Mucosa of gallbladder (tissue), 1 donor: ENCODE measurements around the gene VMAC. TPM values are rescaled to one million over a fixed set of nuclear protein-coding genes. Genes with fewer than 3 reads are reported as not detected.
A peak's percentile ranks its signal among the peaks of the same experiment; 100 is the strongest.

Experiments
- DNase-seq: peaks from one replicate; pipeline ENCODE4 v3.0.0-alpha.2; 2020; ENCODE audit warnings: low spot score
- total RNA-seq: library from RNA; stranded (reverse); gene quantifications from one replicate; pipeline ENCODE4 v1.2.1, GENCODE V29; 2021
- donor health status: DM: no; HTN: no; CAD: no.

VMAC gene
- total RNA-seq, 1 donor from 2014 or later: 12.7 TPM

DNA sequence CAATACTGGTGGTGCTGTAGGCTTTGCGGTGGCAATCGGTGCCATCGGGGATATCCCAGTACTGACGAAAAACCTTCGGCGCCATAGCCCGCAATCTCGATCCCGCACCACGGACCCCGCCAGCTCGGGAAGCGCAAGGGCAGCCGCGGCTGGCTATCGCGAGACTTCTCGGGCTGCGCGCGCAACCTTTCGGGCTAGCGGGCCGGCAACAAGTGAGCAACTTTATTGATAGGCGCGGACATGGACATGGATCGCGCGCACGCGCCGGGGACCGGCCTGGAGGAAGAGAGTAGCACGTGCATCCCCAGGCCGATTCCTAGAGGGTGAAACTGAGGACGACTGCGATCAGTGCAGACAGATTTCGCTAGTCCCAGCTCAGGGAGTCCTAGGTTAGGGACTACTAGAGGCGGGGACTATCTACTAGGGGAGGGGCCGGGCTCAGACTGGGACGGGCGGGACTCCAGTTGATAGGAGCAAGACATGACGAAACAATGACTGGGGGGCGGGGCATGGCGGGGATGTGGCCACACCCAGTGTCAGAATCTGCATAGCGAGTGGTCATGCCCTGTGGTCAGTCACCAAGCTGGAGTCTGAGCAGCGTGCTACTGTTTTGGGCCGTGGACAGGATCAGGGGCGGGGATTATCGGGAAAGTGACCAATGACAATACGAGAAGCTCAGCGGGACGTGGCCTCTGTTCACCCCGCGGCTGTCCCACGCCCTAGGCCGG, 884 bp upstream of the VMAC start, which contains the start of gene NDUFA11:
TSS of gene NDUFA11 (minus strand) at position 167 of the 728 bp plus-strand sequence. CDS start at position 85, 82 bp downstream.
- peak; percentile 98 for DNase-seq

DNA sequence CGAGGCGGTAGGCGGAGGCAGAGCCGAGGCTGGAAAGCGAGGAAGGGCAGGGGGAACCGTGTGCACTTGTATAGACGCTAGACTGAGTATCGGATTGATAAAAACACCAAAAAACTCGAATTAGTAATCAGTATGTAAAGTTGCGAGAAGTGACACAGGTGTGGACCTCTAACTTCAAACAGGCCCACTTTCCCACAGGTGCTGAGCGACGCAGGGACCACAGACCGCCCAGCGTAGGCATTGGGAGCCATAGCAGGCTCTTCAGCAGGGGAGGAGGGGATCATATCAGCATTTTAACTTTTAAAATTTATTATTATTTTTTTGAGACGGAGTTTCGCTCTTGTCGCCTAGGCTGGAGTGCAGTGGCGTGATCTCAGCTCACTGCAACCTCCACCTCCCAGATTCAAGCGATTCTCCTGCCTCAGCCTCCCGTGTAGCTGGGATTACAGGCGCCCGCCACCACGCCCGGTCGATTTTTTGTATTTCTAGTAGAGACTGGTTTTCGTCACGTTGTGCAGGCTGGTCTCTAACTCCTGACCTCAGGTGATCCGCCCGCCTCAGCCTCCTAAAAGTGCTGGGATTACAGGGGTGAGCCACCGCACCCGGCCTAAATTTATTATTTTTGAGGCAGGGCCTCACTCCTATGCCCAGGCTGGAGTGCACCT, 574 bp downstream of the VMAC start:
- no peak for DNase-seq

DNA sequence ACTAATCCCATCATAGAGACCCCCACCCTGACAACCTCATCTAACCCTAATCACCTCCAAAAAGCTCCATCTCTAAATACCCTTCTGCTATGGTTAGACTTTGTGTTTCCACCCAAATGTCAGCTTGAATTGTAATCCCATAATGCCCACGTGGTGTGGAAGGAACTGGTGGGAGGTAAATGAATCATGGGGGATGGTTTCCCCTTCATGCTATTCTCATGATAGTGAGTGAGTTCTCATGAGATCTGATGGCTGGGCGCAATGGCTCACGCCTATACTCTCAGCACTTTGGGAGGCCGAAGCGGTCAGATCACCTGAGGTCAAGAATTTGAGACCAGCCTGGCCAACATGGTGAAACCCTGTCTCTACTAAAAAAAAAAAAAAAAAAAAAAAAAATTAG, 2.6 kb downstream of the VMAC start:
- no peak for DNase-seq

DNA sequence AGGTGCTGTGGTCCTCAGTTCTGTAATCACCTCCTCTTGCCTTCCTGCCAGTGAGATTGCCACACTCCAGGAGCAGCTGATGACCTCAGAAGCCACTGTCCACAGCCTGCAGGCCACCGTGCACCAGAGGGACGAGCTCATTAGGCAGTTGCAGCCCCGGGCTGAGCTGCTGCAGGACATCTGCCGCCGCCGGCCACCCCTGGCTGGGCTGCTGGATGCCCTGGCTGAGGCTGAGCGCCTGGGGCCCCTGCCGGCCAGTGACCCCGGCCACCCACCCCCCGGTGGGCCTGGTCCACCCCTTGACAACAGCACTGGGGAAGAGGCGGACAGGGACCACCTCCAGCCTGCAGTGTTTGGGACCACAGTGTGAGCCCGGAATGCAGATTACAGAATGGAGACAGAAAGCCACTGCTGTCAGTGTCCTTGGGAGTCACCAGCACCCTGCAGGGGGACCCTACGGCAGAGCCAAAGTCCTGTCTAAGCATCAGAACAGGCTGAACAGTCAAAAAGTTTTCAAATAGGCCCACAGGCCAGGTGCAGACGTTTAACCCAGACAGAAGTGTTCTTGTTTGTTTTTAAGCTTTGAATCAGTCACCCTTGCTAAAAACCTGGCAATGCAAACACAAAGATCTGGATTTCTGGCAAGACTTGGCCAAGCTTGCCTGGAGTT, 4.2 kb downstream of the VMAC start:
- DNase-seq: no peak

DNA sequence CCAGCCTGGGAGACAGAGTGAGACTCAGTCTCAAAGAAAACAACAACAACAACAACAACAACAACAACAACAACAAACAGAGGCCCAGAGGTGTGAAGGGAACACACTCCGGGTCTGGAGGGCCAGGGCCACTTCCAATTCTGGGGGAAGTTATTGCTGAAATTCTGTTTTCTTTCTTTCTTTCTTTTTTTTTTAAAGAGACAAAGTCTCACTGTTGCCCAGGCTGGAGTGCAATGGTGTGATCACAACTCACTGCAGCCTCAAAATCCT, 5.9 kb downstream of the VMAC start:
- no peak for DNase-seq

DNA sequence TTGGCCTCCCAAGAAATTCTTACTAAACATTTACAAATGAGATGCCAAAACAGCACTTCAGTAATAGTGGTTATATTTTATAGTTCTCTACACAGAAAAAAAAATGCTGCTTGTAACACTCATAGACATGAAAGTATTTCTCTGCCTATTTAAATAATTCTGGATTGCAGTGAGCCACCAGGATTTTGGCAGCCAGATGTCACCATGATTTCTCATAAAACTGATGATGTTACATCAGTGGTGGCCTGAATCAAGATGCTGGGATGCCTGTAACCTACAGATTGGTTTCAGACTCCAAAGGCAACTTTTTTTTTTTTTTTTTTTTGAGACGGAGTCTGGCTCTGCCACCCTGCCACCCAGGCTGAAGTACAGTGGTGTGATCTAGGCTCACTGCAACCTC, 6.7 kb downstream of the VMAC start:
- DNase-seq: no peak

DNA sequence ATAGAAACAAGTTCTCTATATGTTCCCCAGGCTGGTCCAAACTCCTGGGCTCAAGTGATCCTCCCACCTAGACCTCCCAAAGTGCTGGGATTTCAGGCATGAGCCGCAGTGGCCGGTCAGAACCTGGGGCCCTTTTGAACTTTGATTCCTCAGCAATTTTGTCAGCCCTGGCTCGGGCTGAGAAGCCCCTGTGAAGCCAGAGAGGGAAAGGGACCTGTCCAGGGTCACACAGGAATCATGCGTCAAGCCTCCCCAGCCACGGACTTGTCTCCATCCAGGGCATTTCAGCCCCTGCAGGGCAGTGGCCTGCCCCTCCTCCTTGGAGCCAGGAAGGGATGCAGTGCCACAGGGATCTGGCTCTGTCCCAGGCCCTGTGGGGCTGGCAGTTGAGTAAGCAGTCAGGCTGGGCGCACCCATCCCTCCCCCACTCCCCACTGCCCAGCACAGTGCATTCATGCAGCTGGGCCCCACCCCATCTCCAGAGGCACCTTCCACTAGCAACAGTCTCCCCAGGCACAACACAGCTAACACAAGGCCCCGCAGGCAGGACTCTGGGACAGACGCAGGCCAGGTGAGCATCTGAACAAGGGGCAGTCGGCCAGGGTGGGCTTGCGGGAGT, 9.2 kb downstream of the VMAC start, which contains the start of gene CAPS:
TSS of gene CAPS (plus strand) at position 516 of the 619 bp plus-strand sequence. CDS start 153 bp downstream, outside the sequence.
- DNase-seq: peak; percentile 86

DNA sequence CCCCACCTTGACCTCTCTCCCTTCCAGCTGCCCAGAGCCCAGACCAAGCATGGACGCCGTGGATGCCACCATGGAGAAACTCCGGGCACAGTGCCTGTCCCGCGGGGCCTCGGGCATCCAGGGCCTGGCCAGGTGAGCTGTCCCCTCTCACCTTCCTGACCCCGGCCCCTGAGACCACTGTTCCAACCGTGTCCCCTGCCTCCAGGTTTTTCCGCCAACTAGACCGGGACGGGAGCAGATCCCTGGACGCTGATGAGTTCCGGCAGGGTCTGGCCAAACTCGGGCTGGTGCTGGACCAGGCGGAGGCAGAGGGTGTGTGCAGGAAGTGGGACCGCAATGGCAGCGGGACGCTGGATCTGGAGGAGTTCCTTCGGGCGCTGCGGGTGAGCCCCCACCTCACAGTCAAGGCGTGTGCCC, 9.7 kb downstream of the VMAC start:
- no peak for DNase-seq

DNA sequence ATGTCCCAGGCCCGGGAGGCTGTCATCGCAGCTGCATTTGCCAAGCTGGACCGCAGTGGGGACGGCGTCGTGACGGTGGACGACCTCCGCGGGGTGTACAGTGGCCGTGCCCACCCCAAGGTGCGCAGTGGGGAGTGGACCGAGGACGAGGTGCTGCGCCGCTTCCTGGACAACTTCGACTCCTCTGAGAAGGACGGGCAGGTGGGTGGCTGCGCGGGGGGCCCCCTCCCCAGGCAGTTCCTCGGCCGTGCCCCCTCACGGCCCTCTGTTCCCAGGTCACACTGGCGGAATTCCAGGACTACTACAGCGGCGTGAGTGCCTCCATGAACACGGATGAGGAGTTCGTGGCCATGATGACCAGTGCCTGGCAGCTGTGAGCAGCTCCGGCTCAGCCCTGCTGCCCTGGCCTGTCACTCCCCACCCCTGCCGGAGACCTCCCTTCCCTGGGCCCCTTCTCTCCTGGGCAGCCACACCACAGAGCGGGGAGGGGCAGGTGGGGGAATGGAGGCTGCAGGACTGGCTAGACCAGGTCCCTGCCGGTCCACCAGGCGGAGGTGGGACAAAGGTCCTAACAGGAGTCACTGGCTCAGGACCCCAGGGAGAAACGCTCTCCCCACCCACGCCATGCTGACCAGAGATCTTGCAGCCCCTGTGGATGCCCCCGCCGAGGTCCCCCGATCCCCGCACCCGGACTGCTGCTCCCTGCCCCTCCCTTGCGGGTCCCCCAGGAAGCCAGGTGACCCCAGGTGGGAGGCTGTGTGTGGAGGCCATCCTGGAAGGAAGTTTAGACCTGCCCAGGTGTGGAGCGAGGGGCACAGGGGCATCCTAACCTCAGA, 10.5 kb downstream of the VMAC start:
- DNase-seq: peak; percentile 51

DNA sequence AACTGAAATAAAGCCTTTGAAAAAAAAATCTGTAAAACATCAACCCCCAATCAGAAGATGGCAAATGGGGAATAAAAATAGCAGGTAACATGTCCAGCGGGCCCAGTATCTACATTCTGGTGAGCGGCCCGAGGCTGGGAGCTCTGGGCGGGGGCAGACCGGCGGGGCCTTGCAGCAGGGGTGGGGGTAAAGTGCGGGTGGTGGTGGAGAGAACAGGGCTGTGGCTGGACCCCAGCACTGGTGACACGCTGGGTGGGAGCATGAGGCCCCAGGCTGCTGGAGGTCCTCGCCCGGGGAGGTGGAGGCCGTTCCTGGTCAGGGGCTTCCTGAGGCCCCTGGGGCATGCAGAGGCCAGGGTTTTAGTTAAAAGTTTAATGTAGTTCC, 11.1 kb downstream of the VMAC start:
- DNase-seq: no peak

DNA sequence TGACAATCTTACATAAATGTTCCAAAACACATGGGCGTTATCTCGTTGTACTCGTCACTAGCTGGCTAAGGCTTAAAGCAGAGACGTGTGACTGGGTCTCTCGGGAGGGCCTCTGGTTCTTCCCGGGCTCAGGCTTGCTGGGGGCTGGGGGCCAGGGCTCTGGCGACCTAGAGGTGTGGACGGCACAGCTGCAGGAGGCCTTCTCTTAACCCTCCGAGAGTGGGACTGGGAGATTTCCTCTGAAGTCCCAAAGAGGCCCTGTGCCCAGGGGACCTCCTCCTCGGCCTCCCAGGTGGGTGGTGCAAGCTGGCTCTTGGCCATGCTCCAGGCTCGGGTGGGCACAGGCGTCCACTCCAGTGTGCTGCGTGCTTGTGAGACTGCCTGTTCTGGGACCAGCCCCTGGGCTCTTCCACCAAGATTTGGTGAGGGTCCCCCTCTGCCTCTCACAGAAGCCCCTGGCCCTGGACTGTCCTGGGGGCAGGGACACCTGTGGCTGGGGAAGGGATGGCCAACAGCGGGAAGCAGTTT, 11.6 kb downstream of the VMAC start:
- no peak for DNase-seq

DNA sequence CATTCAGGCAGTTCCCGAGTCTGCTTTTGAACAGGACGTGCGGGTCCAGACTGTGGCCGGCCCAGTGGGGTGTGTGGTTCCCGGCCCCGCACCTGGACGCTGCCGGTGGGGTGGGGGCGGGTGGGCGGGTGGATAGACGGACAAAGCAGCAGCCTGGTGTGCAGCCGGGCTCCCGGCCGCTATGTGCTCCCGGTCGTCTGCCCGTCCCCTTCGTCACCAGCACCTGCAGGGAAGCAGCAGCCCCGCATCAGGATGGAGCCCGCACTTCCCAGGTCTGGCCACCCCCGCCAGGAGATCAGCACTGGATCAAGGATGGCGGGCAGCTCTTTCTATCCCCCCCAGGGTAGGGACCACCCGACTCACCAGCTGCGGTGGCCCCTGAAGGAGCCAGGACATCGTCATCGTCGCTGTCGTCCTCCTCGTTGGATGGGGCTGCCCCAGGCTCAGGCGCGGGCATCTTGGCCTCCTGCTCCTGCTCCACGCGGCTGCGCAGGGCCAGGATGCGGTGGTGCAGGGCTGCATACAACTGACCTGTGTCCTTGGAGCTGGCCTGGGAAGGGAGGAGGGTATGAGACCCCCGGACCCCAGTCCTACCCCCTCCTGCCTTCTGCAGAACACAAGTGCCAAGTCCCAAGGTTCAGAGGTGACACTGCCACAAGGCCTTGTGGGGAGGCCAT, 12.9 kb downstream of the VMAC start:
- no peak for DNase-seq

DNA sequence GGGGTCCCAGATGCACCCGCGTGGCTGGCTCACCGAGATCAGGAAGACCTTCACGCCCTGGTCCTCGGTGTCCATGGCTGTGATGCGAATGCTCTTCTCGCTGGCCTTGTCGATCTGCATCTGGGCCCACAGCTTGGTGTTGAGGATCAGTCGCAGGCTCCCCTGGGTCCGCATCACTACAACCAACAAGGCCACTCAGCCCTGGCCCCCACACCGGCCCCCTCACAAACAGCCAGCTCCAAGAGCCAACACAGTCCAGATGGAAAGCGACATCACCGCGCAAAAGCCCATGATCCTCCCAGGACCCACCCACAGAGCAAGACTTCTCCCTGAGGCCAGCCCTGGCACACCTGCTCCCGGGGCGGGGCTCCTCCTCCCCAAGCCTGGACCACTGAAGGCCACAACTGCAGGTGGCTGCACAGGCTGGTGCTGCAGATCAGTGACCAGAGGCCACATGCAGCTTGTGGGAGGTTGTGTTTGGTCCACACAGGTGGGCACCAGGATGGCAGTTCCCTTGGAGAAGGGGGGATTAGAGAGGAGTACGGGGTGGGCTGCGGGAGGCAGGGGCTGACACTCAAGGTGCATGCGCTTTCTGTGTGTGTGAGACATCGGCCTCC, 13.9 kb downstream of the VMAC start:
- no peak for DNase-seq

DNA sequence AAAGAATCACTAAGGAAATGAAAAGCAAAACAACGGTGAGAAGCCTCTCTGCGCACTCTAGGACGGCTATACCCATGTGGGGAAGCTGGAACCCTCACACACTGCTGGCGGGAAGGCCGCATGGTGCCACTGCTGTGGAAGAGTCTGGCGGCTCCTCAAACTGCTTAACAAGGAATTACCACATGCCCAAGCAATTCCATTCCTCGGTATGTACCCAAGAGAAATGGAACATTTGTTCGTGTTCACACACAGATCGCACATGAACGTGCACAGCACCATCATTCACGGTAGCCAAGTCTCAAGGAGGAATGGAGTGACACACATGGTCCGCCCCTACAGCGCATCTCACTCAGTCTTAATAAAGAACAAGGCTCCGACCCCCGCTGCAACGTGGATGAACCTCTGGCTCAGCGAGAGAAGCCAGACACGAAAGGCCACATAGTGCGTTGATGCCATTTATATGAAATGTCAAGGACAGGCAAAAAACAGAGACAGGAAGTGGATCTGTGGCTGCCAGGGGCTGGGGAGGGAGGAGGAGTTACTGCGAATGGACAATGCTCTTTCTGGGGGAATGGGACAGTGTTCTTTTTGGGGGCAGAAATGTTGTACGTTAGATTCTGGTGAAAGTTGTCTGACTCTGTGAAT, 17.0 kb downstream of the VMAC start:
- no peak for DNase-seq

DNA sequence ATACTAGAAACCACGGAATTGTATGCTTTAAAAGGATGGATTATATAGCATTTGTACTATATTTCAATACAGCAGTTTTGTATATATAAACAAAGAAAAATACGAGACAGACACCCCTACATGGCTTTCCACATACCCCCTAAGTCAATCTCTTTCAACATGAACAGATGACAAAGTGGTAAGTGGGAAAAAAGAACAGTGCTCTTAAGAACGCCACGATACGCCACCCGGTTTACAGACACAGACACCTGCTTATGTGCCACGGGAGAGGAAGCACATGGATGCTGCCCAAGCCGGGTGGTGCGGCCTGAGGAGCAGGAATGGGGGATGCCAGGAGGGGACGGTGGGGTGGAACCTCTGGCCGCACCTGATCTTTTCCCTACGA, 17.5 kb downstream of the VMAC start:
- no peak for DNase-seq

DNA sequence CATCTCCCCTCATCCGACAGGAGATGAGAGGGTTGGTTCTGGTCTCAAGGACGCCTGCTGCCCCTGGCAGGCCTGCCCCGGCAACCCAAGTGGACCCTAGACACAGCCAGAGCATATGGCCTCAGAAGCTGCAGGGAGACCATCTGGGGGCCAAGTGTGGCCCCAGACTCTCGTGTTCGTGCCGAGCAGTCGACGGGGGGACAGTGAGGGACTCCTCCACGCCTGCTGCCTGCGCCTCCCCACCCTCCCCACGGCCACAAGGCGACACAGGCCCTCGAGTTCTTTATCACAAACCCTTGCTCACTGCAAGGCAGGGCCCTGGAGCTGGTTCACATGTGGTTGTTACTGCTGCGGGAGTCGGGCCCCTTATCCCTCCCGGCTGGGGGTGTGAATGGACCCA, 18.7 kb downstream of the VMAC start:
- no peak for DNase-seq

DNA sequence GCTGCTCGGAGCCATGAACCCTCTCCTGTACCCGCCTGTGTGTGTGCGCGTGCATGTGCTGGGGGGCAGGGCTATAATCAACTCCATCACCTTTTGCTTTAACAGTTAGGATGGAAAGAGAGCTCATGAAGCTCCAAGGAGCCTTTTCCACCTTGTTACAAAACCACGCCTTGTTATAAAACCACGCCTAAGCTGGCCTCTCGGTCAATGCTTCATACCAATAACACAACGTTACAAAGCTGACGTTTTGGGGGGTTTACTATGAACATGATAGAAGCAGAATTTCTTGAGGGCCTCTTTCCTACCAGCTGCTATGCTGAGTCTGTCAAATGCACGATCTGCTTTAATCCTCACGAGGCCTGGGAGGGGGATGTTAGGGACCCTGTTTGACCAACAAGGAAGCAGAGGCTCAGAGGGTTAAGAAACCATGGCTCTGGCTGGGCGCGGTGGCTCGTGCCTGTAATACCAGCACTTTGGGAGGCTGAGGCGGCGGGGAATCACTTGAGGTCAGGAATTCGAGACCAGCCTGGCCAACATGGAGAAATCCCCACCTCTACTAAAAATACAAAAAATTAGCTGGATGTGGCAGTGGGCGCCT, 21.3 kb downstream of the VMAC start:
- no peak for DNase-seq

DNA sequence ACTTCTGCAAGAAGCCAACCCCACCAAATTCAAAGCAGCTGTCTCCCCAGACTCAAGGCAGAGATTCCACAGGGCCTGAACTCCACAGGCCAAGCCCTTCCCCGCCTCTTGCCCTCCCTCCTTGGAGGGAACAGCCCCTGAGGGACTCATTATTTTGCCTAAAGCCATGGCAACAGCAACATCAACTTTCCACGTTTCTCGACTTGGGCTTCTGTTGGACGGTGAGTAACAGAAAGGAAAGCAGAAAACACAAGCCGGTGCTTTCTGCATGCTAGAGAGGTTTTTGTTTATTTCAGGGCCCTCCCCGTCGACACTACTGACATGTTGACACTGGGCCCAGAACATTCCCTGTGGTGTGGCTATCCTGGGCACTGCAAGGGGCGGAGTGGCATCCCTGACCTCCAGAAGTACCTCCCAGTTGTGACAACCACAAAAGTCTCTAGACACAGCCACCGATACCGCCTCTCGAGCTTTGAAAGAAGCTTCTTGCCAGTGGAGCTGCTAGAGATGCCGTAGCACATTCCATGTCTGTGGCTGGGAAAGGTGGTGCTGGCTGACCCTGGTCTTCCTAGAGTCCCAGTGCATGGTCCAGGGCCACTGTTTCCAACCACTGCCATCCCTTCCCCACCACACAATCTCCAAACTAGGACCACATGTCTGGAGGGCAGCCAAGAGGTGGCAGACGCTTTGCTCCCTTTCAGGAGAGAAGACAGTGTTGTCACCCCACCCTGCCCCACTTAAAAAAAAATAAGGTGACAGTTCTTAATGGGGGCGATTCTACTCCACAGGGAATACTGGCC, 22.2 kb downstream of the VMAC start:
- peak; percentile 46 for DNase-seq

DNA sequence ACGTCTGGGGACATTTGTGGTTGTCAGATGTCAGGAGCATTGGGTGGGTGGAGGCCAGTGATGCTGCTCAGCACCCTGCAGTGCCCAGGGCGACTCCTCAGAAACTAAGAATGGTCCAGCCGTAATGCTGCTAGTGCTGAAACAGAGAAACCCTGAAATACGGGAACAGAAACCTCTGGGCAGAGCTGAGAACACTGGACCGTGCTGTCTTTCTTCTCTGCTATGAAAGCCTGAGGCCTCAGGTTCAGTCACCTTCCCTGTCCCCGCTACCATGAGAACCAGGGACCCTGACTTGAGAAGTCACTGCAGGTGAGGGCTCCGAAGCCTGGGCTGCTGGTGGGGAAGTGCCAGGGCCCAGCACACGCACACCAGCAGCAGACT, 22.8 kb downstream of the VMAC start:
- DNase-seq: no peak
